ENCODE results near the gene SLC6A12.

Gene SLC6A12

DNA sequence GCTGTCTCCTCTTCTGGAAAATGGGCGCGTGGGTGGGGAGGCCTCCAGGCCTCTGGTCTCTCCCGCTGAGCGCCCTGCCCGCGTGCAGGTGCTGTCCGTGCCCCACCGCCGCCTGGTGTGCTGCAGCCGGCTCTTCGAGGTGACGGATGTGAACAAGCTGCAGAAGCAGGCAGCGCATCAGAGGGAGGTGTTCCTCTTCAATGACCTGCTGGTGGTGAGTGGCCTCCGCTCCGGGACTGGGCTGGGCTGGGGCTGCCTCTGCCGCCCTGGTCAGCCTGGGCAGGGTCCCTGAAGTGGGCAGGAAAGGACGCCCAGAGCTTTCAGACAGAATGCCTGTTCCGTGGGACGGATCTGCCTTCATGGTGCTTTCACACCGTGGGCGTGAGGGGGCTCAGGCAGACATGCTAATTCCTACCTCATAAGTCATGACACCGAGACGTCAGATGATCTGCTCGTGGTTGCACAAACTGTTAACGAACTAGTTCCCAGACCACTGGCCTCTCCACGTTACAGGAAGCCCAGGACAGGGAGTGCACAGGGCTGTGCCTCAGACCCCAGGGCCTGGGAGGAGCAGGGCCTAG, 50.5 kb downstream of the SLC6A12 start:
- DNase-seq (ENCODE audit: low spot score): no peak

DNA sequence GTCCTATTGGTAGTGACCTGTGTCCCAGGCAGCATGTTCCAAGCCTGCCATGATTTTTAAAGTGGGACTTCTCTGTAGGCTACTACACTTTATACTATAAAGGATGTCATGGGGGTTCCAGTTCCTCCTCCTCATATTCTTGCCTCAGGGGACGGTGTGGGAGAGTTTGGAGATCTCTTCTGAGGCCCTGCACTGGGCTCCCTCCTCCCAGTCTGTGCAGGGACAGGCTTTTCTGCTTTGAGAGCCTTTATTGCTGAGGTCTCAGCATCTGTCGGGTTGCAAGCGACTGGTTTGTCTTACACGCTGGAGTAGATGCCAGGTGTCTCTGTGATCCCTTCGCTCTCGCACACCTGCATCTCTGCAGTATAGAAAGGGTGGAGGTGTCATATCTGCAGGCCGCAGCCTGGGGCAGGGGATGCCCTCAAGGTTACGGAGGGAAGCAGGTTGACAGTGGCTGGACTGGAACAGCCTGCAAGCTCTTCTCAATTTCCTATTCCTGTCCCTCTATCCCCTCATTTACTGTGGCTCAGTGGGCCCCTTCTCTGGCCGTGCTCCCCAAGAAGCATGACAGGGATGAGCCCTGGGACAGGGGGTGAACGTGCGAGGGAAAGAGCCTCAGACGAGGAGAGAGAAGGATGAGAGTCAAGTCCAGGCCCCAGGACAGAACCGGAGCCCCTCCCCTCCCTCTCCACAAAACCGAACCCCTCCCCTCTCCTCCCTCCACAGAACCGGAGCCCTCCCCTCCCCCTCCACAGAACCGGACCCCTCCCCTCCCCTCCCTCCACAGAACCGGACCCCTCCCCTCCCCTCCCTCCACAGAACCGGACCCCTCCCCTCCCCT, 51.3 kb downstream of the SLC6A12 start:
- DNase-seq (ENCODE audit: low spot score): no peak

DNA sequence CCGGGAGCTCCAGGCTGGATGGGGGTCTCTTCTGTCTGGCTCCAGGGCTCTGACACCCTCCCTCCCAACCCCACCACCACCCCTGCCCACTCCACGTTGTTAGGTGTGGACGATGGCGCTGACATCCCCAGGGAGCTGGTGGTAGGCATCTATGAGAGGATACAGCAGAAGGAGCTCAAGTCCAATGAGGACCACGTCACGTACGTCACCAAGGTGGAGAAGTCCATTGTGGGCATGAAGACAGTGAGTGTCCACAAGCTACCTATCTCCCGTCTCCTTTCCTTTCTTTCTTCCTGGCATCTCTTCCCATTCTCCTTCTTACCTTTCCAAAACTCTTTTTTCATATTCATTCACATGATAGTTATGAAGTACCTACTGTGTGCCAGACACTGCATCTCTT, 52.1 kb downstream of the SLC6A12 start:
- DNase-seq (ENCODE audit: low spot score): no peak

DNA sequence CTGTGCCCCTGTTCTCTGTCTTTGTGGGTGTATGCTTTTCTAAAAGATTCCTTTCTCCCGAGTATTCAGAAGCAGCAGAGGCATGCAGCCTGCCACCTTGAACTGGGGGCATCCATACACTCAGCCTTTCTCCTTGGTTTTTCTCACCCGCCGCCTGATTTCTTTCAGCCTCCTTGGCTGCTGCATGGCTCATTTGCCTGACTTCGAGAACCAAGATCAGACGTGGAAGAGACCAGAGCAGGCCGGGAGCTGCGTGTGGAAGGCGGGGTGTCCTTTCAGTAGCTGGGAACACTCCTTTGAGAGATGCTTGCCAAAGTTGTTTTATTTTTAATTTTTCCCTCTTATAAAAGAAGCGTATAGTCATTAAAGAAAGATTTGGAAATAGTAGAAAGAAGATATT, 53.1 kb downstream of the SLC6A12 start:
- no peak for DNase-seq (ENCODE audit: low spot score)

DNA sequence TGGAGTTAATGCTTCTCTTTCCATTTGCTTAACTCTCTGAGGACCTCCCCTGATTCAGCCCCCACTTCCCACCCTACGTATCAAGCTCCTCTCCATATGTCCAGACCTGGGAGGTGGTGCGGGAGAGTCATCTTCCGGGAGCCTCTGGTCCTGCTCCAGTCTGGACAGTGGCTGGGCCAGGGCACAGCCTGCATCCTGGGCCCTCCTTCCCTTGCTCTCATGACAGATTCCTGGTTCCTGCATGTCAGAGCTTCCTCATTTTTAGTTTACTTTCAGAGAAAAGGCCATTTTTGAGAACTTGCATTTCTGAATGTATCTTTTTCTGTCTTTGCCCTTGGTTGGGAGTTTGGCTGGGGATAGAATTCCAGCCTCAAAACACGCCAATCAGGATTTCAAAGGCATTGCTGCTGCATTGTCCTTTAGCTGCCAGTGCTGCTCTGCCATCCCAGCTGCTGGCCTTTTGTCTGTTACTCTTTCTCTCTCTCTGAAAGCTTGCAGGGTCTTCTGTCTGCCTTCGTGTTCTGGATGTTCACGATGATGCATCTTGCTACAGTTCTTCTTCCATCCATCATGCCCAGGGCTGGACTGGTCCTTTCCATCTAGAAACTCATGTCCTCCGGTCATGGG, 54.7 kb downstream of the SLC6A12 start:
- no peak for DNase-seq (ENCODE audit: low spot score)

DNA sequence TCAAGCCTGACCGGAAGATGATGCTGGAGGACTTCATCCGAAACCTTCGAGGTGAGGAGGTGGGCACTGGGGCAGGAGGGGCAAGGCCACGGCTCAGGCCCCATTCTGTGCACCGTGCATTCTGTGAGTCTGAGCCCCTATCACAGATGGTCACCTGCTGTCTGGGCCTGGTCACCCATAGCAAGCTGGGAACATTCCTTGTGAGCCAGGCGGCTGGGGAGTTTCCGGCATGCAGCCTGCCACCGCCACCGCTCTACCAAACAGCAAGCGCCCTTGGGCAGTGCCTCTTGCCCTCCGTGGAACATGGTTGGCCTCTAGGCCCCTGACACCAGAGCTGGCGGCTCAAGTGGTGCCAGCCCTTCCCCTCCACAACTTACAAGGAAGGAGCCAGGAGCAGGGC, 56.3 kb downstream of the SLC6A12 start:
- DNase-seq (ENCODE audit: low spot score): no peak

DNA sequence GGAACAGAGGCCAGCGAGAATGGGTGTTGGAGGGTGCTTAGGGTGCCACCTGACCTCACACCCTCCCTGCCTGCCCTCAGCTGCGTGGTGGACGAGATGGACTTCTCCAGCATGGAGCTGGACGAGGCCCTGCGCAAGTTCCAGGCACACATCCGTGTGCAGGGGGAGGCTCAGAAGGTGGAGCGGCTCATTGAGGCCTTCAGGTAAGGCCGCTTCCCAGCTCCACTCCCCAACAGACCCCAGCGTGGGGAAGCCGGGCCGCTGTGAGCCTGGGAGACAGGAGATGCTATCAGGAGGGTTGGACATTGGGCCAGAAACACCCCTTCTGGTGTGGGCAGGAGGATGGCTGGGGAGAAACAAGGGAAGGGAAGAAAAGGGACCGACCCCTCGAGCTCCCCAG, 57.0 kb downstream of the SLC6A12 start:
- DNase-seq (ENCODE audit: low spot score): no peak

DNA sequence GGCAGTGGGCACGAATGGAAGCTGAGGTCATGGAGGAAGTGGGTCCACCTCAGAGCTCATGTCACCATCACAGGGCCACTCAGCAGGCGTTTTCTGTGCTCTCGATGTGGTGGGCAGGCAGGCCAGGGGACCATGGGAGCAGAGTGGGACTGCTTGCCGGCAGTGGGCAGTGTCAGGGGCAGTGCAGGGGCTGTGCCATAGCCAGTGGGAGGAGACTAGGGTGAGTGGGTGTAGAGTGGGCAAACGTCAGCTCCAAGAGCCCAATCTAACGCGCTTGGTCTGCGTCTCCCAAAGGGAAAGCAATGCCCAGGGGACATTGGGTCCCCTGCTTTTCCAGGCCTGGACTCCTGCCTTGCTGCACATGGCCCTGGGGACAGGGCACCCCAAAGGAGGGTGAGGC, 58.3 kb downstream of the SLC6A12 start:
- no peak for DNase-seq (ENCODE audit: low spot score)

DNA sequence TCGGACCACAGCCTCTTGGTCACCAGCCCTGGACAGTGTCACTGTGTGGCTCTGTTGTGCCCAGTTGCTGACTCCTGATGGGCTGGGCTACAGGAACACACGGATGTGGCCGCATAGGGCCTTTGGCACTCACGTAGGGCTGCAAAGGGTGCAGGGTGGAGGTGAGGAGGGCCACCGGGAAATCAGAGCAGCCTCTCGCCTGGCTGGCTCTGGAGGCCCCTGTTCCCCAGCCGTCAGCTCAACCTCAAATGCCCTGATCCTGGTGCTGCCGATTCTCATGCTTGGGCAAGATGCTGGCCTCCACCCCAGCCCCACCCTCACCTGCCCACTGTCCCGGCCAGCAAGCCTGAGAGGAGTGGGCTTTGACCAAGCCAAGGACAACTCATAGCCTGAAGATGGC, 59.0 kb downstream of the SLC6A12 start:
- DNase-seq (ENCODE audit: low spot score): no peak

DNA sequence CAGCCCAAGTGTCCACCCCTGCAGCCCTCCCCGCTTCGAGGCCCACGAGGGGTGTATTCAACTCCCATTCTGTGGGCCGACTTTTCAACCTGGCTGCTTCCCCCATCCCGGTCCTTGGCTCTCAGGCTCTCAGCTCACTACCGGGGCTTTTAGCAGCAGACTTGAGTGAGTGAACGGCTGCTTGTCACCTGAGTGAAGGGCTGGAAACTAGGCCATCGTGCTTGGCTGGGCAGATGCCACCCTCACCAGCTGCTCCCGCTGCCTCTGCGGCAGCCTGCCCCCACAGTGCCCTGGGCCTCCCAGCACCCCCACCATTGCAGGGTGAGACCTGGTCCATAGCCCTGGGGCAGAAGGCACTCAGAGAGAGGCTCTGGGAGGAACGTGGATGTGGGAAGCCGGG, 59.9 kb downstream of the SLC6A12 start:
- no peak for DNase-seq (ENCODE audit: low spot score)

DNA sequence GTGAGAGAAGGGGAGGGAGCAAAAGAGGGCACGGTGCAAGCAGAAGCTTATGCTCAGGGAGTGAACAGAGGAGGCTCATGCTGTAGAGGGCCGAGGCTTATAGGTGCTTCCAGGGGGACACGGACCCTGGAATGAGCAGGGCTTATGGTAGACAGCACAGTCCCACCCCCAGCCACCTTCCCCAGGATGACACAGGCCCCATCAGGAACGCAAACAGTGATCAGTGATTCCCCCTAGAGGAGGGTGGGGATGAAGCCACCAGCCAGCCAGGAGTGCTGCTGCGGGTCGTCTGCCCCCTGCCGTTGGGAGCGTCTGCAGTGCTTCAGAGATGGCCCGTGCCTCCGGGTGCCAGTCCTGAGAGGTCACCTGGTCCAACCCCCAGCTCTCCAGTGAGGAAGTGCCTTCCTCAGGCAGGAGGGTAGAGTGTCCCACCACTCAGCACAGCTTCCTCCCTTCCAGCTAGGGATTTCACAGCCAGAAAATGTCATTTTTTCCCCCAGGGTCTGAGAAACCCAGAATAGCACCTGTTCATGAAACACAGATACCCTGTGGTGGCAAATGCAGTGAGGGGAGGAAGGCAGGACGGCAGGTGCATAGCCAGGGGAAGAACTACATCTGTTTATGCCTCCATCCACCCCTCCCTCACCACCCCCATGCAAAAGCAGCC, 60.7 kb downstream of the SLC6A12 start:
- peak; percentile 27 for DNase-seq (ENCODE audit: low spot score)

DNA sequence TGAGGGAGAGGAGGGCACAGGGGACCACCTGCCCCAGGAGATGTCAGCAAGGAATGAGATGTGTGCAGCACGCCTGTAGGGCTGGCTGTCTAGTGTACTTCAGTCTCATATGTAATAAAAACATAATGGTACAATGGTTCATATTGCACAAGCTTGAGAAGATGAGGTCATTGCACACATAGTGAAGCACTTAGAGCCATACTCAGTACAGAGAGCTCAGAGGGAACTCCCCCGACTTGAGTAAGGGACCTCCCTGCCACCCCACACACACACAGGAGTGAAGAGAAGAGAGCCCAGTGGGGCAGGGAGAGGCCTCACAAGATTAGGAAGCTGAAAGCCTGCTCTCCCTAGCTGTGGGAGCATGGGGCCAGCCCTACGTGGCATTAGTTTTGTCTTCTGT, 61.5 kb downstream of the SLC6A12 start:
- DNase-seq (ENCODE audit: low spot score): no peak

DNA sequence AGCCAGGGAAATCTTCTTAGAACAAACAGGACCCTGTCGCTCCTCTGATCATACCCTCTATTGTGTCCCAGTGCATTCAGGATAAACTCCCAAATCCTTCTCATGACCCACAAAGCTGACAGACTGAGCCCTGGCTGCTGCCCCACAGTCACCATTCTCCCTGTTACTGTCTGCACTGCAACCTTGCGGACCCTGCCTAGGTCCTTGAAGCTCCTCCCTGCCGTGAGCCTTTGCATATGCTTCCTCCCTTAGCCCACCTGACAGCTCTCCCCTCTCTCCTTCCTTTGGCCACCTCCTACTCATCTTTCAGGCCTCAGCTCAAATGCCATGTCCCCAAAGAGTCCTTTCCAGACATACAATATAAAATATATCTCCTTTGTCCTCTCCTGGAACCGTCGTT, 62.4 kb downstream of the SLC6A12 start:
- no peak for DNase-seq (ENCODE audit: low spot score)

DNA sequence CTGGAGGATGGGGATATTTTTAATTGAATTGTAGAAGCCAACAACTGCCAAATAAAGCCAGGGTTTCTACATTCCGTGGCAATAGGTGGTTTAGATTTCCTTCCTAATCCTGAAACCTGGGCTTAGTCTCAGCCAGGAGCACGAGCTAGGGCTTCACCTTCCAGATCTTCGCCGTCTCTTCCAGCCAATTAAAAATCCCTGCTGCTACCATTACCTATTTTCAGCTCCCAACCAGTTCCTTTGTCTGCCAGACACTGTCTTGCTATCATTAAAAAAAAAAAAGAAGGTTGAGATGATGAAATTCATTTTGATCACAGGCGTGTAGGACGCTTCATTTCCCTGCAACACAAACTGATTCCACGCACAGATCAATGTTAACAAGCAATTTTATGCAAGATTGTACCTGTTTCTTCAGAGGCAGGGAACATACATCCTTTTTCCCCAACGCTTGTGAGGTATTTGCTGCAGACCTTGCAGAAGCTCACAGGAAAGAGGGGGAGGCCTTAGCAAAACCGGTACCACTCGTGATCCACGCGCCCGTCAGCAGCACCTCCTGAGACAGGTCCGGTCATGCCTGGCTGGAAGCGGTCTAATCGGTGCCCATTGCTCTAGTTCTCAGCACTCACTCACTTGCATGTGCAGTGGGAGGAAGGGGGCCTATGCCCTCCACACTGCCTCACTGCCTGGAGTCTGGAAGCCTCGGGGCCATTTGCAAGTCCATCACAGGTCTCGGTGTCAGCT, 65.1 kb downstream of the SLC6A12 start:
- no peak for DNase-seq (ENCODE audit: low spot score)

DNA sequence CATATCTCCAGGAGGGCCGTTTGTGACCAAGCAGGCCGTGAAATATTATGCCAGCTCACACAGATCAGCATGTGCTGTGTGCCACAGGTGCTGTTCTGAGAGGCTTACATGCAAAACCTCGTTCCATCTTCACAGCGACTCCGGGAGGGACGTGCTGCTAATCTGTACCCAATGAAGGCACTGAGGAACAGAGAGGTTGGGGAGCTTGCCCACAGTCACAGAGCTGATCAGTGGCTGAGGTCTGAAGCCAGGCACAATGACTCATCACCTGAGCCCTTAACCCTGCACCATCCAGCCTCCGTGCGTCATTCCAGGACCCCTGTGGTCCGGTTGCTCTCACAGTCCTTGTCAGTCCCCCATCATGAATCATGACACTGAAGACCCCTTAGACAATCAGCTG, 66.7 kb downstream of the SLC6A12 start:
- DNase-seq (ENCODE audit: low spot score): no peak

DNA sequence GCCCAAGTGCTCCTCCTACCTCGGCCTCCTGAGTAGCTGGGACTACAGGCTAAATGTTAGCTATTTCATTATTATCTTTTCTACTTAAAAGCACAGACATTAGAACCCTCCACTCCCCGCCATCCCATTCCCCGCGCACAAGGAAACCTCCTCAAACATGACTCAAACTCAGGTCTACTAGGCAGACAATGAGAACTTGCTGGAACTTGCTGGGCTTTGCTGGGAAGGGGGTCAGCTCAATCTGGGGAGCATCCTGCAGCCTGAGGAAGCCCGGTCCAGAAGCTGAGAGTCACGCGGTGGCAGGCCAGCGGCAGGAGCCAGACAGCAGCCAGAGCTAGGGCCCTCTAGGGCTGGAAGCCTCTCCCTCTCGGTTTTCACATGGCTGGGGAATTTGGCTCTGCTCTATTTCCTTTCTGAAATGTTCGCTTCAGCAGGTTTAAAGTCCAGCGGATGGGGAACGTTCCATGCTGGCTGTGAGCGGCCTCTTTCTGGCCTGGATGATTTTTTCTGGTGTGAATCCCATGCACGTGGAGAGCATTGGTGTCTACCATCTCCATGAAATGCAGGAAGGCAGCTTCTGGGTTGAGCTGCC, 68.5 kb downstream of the SLC6A12 start:
- no peak for DNase-seq (ENCODE audit: low spot score)

DNA sequence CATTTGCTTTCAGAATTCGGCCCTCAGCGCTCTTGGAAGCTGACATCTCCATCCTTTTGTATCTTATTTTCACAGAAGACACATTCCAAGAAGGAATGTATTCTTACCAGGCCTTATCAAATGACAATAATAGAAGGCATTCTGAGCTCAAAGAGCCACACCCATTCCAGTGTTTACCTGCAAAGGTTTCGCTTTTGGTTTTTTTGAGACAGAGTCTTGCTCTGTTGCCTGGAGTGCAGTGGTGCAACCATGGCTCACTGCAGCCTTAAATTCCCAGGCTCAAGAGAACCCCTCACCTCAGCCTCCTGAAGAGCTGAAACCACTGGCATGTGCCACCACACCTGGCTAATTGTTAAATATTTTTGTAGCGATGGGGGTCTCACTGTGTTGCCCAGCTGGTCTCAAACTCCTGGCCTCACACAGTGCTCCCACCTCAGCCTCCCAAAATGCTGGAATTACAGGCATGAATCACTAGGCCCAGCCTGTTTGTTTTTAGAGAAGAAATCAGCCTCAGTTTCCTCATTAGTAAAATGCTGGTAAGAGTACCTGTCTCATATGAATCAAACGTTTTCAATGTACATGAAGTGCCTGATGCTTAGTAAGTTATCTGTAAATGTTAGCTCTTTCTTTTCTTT, 69.2 kb downstream of the SLC6A12 start:
- DNase-seq (ENCODE audit: low spot score): no peak

DNA sequence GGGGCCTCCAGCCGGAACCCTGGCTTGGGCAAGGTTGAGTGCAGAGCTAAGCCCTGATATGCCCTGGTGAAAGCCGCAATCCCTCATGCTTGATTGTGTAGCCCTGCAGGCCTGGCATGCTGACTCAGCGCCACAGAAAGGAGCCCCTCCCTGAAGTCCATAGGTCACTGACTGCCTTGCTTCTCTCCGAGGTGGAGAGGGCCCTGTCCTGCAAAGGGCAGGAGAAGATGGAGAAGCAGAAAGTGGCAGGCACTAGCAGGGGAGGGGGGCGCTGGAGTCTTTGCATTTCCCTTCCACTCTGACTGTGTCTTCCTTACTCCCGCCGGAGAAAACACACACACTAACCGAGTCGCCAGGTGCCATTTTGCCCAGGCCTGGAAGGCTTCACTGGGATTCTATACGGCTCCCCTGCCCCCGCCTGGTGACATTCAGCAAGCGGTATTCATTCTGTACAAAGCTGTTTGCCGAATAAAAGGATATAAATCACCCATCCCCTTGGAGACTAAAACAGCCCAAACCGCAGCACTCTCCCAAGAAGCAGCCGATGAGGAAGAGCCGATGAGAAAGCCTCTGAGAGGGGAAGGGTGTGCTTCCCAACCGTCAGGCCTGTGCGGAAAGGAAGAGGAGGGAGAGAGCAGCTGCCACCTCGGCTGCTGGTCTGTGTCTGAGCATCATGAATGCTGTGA, 69.8 kb downstream of the SLC6A12 start:
- DNase-seq (ENCODE audit: low spot score): no peak

DNA sequence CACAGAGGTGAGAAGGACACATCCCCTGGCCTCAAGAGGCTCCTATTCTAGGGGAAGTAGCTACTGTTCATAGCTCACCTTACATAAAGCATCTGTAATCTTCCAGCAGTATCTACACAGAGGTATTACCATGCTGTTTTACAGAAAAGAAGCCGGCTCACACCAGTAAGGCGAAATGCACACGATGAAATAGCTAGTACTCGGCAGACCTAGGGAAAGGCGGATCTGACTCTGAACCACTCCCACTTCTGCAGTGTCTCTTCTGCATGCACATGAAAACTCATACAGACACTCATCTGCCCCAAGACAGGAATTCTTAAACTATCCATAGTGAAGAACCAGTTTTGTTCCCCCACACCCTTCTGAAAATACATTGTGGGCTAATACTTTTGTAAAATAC, 73.8 kb downstream of the SLC6A12 start:
- no peak for DNase-seq (ENCODE audit: low spot score)
